Nephron progenitor cell (in vitro differentiated cells): ENCODE measurements around the gene MARS1.

Experiments used
- DNase-seq: peaks from one replicate; pipeline ENCODE4 v3.0.0; 2021
- H3K27ac Mint-ChIP-seq: 2 replicates; pipeline ENCODE4 v1.8.0; 2021; ENCODE audit warnings: mild to moderate bottlenecking, moderate library complexity, mixed read lengths
- H3K27me3 Mint-ChIP-seq: 2 replicates; pipeline ENCODE4 v1.8.0; 2021; ENCODE audit warnings: mild to moderate bottlenecking, low read depth, mixed read lengths; ENCODE audit not compliant: poor library complexity
- H3K36me3 Mint-ChIP-seq: 2 replicates; pipeline ENCODE4 v1.8.0; 2021; ENCODE audit warnings: low read depth, mixed read lengths
- H3K4me1 Mint-ChIP-seq: 2 replicates; pipeline ENCODE4 v1.8.0; 2021; ENCODE audit warnings: mixed read lengths
- H3K4me3 Mint-ChIP-seq: 2 replicates; pipeline ENCODE4 v1.8.0; 2021; ENCODE audit warnings: mild to moderate bottlenecking, moderate library complexity, mixed read lengths
- H3K9me3 Mint-ChIP-seq: 2 replicates; pipeline ENCODE4 v1.8.0; 2021; ENCODE audit warnings: mild to moderate bottlenecking, moderate library complexity, mixed read lengths
- TF ChIP-seq, protein P1 (sequence below): fragments of 200-600 bp; sonication (generic); IDR thresholded peaks from 2 replicates; pipeline ENCODE4 v1.5.0; 2021; ENCODE audit warnings: antibody characterized with exemption

Gene MARS1

DNA sequence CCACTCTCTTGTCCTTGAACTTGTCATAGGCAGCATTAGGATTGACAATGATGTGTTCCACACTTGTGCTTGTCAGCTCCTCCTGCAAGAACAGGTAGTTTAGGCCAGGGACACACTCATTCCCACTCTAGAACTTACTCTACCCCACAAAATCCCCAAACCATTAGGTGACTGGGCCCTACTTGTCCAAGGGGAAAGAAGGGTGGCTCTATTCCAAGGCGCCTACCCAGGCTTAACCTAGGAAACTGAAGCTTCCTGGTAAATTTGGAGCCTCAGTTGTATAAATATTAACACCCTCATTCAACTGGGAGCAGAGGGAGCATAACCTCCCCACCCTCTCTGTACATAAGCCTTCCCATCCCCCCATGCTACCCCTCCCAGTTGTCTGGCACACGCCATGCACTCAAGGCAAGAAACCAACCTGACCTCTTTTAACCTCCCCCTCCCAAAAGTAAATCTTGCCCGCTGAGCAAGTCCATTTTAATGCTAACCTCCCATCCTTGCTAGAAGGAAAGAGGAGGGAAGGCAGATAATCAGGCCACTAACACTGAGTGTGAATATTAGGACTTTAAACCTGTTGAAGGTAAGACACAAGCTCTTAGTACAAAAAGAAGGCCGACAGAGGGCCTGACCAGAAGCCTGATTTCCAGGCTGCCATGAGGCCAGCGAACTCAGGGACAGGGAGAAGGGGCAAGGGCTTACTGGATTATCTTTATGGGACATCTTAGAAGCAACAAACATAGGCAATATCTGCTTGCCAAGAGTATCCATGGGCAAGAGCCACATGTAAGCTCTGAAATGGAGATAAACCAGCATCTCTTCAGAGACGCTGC lies 48.1 kb downstream of the MARS1 start:
- H3K36me3 Mint-ChIP-seq: peaks cover 77% of the 10 kb centered on the region
- no peaks in the 10 kb centered on the region for H3K9me3 Mint-ChIP-seq
- no peak overlapping the region for H3K27ac Mint-ChIP-seq
- H3K4me3 Mint-ChIP-seq: no peak overlapping the region
- DNase-seq: no peak
- H3K4me1 Mint-ChIP-seq: peaks cover 13% of the 10 kb centered on the region
- TF ChIP-seq, protein P1, sequence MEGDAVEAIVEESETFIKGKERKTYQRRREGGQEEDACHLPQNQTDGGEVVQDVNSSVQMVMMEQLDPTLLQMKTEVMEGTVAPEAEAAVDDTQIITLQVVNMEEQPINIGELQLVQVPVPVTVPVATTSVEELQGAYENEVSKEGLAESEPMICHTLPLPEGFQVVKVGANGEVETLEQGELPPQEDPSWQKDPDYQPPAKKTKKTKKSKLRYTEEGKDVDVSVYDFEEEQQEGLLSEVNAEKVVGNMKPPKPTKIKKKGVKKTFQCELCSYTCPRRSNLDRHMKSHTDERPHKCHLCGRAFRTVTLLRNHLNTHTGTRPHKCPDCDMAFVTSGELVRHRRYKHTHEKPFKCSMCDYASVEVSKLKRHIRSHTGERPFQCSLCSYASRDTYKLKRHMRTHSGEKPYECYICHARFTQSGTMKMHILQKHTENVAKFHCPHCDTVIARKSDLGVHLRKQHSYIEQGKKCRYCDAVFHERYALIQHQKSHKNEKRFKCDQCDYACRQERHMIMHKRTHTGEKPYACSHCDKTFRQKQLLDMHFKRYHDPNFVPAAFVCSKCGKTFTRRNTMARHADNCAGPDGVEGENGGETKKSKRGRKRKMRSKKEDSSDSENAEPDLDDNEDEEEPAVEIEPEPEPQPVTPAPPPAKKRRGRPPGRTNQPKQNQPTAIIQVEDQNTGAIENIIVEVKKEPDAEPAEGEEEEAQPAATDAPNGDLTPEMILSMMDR: no peak
- peaks cover 5% of the 10 kb centered on the region for H3K27me3 Mint-ChIP-seq

DNA sequence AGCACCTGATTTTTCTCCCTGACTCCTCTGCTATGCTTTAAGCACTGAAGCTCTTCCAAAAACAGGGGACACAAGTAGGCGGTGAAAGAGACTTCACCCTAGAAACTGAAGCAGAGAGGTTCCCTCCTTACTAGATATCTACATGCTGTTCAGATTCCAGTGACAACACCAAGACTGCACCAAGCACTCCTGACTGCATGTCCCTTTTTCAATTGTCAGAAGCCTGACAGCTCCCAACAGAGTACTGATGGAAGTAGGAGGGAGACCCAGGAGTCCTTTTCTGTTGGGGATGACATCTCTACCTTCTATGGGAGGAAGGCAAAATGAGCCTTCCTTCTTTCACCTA lies 48.7 kb downstream of the MARS1 start:
- no peaks in the 10 kb centered on the region for H3K9me3 Mint-ChIP-seq
- TF ChIP-seq, protein P1: no peak
- peaks cover 73% of the 10 kb centered on the region for H3K36me3 Mint-ChIP-seq
- H3K27me3 Mint-ChIP-seq: peaks cover 3% of the 10 kb centered on the region
- H3K27ac Mint-ChIP-seq: no peak overlapping the region
- peaks cover 18% of the 10 kb centered on the region for H3K4me1 Mint-ChIP-seq
- no peak for DNase-seq
- H3K4me3 Mint-ChIP-seq: no peak overlapping the region

DNA sequence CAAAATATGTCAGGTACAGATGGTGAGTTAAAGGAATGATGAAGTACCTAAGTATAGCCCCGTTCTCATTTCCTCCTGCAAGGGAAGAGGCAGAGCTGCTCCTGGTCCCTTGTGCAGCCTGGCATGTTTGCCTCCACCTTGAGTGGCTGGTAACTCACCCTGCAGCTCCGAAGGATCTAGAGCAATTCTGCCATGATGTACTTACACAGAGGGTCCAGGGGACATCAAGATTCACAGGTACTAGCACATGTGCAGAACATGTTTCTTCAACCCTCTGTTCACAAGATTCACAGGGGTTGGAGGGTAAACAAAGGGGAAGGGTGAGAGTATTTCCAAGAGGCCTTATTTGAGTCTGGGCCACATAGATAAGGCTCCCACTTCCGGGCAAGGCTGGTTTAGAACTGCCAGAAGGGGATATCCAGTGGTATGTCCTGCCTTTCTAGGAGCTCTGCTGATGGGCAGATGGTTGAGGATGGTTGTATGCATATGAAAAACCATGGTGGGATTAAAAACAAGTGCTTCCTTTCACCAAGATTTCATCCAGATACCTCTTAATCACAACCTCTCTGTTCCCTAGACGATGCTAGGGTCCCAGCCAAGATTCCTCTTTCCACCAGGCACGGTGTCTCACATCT lies 51.4 kb downstream of the MARS1 start:
- H3K4me3 Mint-ChIP-seq: no peak overlapping the region
- H3K36me3 Mint-ChIP-seq: peaks cover 46% of the 10 kb centered on the region
- TF ChIP-seq, protein P1: no peak
- DNase-seq: no peak
- no peaks in the 10 kb centered on the region for H3K27me3 Mint-ChIP-seq
- no peaks in the 10 kb centered on the region for H3K9me3 Mint-ChIP-seq
- no peak overlapping the region for H3K27ac Mint-ChIP-seq
- peaks cover 18% of the 10 kb centered on the region for H3K4me1 Mint-ChIP-seq

DNA sequence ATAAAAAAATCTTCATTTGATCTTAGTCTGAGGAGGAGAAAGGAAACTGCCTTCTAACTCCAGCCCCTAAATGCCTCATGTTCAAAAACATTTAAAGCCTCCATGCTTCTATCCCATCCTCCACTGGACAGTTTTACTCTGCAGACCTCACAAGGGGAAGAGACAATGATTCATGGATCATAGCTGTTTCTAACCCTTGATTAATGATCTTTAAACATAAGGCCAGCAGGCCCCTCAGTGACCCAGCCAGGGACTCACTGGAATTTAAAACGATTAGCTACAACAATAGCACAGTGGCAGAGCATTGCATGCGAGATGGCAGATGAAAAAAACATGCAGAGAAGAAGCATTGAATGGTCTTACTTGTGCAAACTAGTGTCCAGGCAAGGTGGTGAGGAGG lies 53.1 kb downstream of the MARS1 start:
- H3K36me3 Mint-ChIP-seq: peaks cover 30% of the 10 kb centered on the region
- H3K4me1 Mint-ChIP-seq: peaks cover 33% of the 10 kb centered on the region
- no peaks in the 10 kb centered on the region for H3K9me3 Mint-ChIP-seq
- DNase-seq: no peak
- H3K27ac Mint-ChIP-seq: no peak overlapping the region
- TF ChIP-seq, protein P1: no peak
- H3K27me3 Mint-ChIP-seq: no peaks in the 10 kb centered on the region
- H3K4me3 Mint-ChIP-seq: no peak overlapping the region

DNA sequence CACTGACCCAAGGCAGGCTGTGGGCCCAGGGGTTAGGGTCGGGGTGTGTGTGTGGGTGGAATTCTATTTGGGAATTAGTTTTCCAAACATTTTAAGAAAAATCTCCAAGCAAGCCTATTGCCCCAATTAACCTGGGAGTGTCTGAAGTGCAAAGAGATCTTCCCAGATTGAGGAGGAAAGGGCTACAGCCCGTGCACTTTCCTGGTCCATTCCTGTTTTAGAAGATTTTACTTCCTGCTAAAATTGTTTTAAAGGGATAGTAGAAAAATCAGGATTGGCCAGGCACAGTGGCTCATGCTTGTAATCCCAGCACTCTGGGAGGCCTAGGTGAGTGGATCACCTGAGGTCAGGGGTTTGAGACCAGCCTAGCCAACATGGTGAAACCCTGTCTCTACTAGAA lies 53.8 kb downstream of the MARS1 start:
- no peaks in the 10 kb centered on the region for H3K27me3 Mint-ChIP-seq
- peaks cover 24% of the 10 kb centered on the region for H3K36me3 Mint-ChIP-seq
- H3K27ac Mint-ChIP-seq: no peak overlapping the region
- H3K4me3 Mint-ChIP-seq: no peak overlapping the region
- no peaks in the 10 kb centered on the region for H3K9me3 Mint-ChIP-seq
- H3K4me1 Mint-ChIP-seq: peaks cover 37% of the 10 kb centered on the region
- TF ChIP-seq, protein P1: no peak
- DNase-seq: no peak
